ENCODE measurements around the gene FBXO28. TPM values are rescaled to one million over a fixed set of nuclear protein-coding genes. Genes with fewer than 3 reads are reported as not detected.
"Not testable (repeated sequence)": the region's sequence is repeated elsewhere in the genome, so short reads cannot be mapped to it uniquely, and the experiment has no call there.

The FBXO28 gene
- polyA plus RNA-seq, 4 donors = 24.1 to 34.7 (median 32.9) TPM

GRCh38 chr1:224183591-224184312 is 69.8 kb downstream of the FBXO28 start:
- DNase-seq (ENCODE audit: low read depth in 4 of 4, low spot score in 3 of 4) = peak in 1 of 4 donors; percentile 53

GRCh38 chr1:224185208-224185607 is 71.3 kb downstream of the FBXO28 start:
- DNase-seq (ENCODE audit: low read depth in 4 of 4, low spot score in 3 of 4) = no peak

DNA sequence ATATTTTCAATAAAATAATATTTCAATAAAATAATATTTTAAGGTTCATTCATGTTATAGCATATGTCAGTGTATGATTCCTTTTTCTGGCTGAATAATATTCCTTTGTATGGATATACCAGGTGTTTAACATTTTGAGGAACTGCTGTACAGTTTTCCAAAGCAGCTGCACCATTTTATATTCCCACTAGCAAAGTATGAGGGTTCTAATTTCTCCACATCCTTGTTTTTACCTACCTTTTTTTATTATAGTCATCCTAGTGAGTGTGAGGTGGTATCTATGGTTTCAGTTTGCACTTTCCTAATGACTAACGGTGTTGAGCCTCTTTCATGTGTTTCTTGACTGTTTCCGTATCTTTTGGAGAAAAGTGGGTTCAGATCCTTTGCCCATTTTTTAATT is 74.4 kb downstream of the FBXO28 start:
- no peak for DNase-seq (ENCODE audit: low read depth in 4 of 4, low spot score in 3 of 4)

DNA sequence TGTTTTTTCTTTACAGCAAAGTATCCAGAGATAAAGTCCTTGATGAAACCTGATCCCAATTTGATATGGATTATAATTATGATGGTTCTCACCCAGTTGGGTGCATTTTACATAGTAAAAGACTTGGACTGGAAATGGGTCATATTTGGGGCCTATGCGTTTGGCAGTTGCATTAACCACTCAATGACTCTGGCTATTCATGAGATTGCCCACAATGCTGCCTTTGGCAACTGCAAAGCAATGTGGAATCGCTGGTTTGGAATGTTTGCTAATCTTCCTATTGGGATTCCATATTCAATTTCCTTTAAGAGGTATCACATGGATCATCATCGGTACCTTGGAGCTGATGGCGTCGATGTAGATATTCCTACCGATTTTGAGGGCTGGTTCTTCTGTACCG is 75.7 kb downstream of the FBXO28 start:
- no peak for DNase-seq (ENCODE audit: low read depth in 4 of 4, low spot score in 3 of 4)

DNA sequence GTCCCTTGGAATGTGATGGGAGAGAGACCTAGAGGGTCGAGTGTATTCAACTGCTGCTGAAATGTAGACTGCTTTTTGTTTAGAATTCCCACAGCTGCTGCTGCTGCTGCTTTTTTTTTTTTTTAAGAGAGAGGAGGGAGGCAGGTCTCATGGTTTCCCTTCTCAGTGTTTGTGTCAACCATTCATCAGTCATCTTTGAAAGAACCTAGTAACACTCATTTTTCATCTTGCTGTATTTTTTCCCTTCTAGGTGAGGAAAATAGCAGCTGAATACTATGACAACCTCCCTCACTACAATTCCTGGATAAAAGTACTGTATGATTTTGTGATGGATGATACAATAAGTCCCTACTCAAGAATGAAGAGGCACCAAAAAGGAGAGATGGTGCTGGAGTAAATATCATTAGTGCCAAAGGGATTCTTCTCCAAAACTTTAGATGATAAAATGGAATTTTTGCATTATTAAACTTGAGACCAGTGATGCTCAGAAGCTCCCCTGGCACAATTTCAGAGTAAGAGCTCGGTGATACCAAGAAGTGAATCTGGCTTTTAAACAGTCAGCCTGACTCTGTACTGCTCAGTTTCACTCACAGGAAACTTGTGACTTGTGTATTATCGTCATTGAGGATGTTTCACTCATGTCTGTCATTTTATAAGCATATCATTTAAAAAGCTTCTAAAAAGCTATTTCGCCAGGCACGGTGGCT is 78.3 kb downstream of the FBXO28 start:
- DNase-seq (ENCODE audit: low read depth in 4 of 4, low spot score in 3 of 4) = no peak

GRCh38 chr1:224193319-224193966 is 79.5 kb downstream of the FBXO28 start:
- no peak for DNase-seq (ENCODE audit: low read depth in 4 of 4, low spot score in 3 of 4)

DNA sequence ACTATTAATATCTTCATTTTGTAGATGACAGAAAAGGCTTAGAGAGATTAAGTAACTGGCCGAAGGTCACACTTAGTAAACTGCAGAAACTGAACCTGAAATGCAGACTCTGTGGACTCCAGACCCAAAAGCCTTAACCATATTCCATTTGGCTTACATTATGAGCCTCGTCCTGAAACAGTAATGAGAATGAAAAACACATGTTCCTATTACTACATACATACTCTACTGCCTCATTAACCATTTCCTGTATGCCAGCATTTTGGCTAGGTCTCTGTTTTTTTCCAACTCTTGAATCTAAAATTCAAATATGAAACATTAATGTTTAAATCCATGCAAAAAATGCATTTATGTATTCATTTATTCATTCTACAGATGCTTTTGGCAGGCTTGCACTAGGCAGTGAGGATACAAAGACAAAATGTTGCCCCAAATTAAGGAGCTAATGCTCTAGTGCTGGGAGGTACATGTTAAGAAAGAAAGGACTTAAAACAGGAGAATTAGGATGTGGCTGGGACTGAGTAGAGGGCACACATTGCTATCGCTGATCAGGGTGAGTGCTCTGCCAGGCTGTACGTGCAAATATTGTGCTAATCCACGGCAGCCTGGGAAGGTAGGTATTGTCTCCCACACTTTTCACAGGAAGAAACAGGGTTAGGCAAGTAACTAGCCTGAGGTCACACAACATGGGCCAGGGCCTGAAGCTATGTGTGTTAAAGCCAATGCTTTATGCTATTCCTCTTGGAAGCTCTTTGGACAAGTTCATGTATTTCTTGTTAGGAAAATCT is 83.1 kb downstream of the FBXO28 start:
- no peak for DNase-seq (ENCODE audit: low read depth in 4 of 4, low spot score in 3 of 4)

- DNase-seq (ENCODE audit: low read depth in 4 of 4, low spot score in 3 of 4) = no peak
Observed at GRCh38 chr1:224198572-224198971, 84.7 kb downstream of the FBXO28 start.

DNA sequence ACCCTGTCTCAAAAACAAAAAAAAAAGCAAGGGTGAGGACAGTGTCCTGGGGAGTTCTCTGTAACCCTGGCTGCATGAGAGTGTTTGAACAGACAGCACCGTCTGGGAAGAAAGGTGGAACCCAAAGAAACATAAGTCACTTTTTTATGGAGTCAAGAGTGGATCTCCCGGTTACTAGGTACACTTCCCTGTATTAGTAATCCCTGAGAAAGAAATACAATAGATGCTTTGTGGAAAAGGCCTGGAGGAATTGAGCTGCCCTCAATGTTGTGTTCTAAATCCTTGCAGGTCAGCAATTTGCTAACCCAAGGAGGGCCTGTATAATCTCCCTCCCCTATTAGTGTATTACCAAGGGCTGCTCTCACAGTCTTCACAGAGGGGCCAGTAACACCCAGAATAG is 85.8 kb downstream of the FBXO28 start:
- no peak for DNase-seq (ENCODE audit: low read depth in 4 of 4, low spot score in 3 of 4)

GRCh38 chr1:224201383-224201782 is 87.5 kb downstream of the FBXO28 start:
- DNase-seq (ENCODE audit: low read depth in 4 of 4, low spot score in 3 of 4) = no peak

- no peak for DNase-seq (ENCODE audit: low read depth in 4 of 4, low spot score in 3 of 4)
Observed at GRCh38 chr1:224201853-224202252, 87.9 kb downstream of the FBXO28 start.

DNA sequence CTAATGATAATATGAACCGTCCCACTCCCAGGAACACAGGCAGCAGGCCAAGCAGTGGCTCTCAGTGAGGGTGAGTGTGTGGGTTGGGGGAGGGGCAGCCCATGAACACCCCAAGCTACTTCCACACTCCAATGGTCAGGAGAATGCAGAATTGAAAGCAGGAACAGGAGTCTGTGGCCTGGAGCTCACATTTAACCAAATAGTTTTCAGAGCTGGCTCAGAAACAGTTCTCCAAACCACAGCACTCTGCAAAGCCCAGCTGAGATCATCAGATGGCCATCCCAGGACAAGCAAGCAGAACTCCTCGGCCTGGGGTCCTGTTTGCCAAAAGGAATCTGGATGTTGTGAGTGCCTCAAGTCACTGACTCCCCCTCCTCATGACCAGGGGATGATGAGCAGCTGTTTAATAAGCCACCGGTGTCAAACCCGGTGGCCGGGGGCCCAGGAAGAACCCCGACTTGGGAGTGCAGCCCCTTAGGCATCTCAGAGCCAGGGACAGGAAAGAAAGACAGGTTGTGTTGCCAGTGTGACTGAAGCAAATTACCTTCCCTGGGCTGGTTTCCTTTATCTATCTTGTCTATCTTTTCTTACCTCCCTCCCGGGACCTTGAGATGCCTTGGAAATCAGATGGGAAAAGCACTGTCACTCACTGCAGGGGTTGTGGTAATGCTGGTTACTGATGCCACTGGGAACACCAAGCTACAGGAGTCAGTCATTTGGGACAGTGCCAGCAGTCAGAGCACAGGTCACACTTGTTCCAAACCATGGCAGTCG is 89.5 kb downstream of the FBXO28 start:
- peak in 2 of 4 donors; percentile 50 to 58 for DNase-seq (ENCODE audit: low read depth in 4 of 4, low spot score in 3 of 4)

DNA sequence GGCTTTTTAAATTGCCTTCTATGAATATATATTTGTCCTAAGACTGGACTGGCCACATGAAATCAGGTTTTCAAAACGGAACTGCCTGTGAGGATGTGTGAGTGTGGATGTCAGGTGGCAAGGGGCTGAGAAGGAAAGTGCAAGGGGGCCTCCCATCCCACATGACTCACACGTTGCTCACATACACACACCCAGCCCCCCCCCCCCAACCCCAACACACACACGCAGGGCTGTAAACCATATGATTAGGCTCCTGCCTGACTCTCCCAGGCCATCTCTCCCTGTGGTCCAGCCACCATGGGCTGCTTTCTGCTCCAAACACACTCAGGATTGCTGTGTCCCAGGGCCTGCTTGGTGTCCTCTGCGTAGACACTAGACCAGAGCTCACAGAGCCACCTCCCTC is 91.5 kb downstream of the FBXO28 start:
- DNase-seq (ENCODE audit: low read depth in 4 of 4, low spot score in 3 of 4) = no peak

- DNase-seq (ENCODE audit: low read depth in 4 of 4, low spot score in 3 of 4) = not testable (repeated sequence)
Observed at GRCh38 chr1:224205931-224206538, 92.1 kb downstream of the FBXO28 start.

- no peak for DNase-seq (ENCODE audit: low read depth in 4 of 4, low spot score in 3 of 4)
Observed at GRCh38 chr1:224211206-224211962, 97.5 kb downstream of the FBXO28 start.
